SKM-1 (cell line): ENCODE measurements around the gene NOS1AP.

Experiments
- DNase-seq: peaks from one replicate; lab custom pipeline; 2025; ENCODE audit not compliant: unreplicated experiment; lab: John Stamatoyannopoulos, UW

NOS1AP gene

DNA sequence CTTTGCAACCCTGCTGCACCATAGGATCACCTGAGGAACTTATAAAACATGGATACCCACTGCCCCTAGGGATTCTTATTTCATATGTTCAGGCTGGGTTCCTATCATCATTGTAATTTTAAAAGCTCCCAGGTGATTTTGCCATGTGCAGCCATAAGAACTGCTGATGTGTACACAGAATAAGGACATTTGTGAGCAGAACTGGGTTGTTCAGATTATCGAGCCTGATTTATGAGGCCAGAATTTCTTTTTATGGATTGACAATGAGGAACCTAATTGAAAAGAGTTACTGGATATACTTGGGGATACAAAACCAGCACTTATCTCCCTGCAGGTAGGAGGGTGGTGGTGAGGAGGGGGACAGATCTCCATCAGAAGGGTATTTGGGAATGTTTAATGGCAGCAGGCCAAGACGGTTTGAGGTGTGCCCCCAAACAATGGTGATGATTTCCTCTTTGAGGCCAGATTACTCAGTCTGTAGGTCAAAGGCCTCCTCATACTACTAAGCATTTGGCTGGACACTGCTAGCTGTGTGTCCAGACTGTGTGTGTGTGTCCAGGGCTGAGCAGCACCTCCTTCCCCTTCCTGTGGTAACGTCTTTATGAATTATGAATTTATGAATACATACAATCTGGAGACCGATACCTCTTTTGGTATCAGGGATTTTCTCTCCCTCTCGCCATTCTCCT is 18.9 kb downstream of the NOS1AP start:
- DNase-seq = no peak

DNA sequence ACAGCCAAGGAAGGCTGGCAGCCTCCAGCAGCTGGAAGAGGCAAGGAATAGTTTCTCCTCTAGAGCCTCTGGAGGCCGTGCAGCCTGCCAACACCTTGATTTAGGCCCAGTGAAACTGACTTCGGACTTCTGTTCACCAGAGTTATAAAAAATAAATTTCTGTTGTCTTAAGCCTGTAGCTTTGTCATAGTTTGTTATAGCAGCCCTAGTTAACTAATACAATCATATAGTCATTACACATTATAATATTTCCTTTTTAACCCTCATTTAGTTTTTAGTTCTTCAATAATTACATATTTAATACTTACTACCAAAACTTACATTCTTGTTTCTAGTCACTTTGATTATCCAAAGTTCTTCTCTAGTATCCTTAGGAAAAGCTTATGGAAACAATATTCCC is 20.3 kb downstream of the NOS1AP start:
- no peak for DNase-seq

DNA sequence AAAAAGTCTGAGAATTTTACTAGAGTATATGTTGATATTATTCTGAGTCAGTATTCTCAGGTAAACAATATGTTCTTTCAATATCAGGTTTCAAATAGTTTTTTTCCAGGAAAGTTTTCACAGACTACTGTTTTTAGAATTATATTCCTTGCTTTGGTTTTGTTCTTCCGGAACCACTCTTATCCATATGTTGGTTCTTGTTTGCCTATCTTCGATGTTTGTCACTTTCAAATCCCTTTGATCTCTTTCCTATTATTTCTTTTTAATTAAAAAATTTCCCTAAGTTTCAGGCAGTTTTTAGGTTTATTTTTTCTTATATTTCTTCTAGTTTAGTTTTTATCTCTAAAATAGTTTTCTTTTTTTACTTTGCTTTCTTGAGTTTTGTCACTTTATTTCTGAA is 20.9 kb downstream of the NOS1AP start:
- DNase-seq = no peak

DNA sequence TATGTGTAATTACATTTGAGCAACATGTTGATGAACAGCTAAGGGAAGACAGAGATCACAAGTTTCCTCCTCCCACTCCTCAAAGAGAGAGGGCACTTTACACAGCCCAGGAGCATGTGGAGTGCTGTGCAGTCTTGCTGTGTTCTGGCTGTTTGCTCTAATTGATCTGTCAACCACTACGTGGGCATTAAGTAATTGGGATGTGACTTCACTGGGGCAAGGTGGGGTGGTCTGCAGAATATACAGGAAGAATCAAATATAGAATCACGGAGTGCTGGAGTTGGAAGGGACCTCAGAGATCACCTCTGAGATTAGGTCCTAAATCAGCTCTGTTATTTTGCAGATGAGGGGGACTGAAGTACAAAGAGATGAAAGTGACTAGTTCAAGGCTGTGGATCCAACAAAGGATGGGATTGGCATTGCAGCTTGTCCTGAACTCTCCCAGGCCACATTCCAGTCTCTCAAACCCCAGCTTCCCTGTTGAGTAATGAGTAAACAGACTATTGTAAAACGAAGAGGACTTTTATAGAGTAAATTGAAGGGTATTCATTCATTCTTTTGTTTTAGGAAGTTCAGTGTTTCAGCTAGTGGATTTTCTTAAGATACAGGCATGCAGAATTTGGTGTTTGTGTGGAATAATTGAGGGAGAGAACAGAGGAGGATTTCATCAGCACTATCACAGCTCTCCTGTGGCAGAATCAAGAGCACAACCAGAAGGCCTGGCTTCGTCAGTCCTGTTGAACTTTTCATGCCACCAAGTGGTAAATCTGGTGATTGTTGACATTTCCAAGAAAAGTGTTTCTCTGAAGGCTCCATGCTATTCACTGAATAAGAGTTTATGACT is 22.4 kb downstream of the NOS1AP start:
- DNase-seq = no peak

DNA sequence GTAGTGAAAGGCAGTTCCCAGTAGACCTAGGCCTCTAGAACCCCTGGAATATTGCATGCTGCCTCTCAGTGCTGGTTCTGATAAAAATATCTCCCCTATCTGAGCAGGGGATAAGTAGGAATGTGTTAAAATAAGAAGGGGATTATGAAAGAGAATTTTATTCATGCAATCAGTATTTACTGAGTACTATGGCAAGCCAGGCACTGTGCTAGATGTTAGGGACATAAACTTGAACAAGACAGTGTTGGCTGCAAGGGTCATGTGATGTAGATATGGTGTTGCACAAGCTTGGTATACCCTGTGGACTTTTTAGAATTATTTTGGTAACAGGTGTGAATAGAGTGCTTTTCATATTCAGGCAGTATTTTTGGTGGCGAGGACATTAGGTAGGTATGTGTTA is 23.6 kb downstream of the NOS1AP start:
- no peak for DNase-seq

DNA sequence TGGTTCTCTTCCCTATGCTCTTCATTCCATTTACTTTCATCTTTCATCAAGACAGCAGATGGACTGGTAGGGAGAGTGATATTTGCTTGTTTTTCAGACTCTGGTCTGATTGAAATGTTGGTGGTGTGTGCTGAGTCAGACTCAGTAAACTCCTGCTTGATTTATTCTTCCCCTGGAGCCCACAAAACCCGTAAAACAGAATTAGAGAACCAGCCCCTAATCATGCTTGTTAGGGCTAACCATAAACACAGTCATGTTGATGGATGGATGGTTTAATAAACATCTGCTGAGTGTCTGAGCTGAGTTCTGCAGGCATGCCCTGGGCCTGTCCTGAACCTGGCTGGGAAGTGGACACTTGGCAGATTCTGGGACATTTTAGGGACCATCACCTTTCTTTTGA is 24.8 kb downstream of the NOS1AP start:
- no peak for DNase-seq

DNA sequence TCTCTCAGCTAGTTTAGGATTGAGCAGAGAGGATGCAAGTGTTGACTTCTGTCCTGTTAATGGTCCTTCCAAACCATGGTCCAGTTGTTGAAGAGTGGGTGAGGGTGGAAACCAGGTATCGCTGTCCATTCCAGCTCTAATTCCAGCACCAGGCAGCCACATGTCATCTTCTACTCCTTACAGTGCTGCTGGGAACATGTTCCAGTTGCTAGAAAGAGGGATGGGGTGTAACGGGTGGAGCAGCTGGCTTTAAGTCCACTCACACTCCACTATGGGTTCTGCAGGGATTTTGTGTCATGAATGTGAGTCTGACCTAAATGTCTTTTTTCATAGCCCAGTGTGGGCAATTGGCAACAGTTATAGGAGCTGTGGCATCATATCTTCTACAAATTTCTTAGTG is 25.2 kb downstream of the NOS1AP start:
- no peak for DNase-seq

DNA sequence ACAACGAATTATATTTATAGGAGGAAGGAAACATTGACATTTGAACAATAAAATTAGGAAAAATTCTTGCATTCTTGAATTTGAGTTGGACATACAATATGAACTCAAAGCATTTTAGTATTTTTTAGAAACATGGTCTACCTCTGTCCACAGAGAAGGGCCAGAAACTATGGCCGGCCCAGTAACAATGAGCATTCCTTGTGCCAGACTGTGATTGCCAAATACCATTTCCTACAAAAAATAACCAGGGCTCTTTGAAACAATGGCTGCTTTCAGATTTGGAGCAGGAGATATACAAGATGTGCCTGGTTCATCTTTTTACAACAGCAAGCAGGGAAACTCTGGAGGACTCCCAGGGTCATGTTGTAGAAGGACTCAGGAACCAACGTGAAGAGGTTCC is 38.4 kb downstream of the NOS1AP start:
- DNase-seq = no peak

DNA sequence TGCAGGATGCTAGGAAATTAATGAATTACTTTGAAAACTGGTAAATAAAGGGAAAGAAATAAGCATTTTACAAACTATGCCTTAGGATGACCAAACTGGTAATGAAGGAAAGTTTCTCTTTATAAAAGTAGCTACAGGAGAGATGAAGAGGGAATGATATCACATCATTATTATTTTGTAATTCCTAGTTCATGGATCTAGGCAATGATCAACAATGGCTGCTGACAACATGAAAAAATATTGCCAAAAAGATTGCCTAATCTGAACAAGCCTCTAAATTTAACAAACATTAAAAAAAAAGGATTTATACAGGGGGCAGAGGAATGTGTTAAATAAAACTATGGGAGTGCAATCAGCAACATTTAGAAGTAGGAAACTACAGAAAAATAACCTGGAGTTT is 38.9 kb downstream of the NOS1AP start:
- no peak for DNase-seq

DNA sequence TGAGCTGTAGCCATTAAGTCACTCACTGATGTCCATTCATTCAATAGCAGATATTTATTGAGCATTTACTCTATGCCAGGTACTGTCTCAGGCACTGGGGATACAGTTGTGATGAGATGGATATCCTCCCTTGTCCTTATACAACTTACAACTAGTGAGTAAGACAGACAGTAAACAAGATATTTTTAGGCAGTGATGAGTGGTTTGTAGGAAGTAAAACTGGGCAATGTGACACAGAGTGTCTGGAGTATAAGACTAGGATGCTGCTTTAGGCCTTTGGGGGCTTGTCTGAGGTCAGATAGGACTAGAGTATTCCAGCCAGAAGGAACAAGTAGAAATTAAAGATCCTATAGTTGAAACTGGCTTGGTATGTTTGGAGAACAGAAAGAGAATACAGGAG is 41.4 kb downstream of the NOS1AP start:
- DNase-seq = no peak

DNA sequence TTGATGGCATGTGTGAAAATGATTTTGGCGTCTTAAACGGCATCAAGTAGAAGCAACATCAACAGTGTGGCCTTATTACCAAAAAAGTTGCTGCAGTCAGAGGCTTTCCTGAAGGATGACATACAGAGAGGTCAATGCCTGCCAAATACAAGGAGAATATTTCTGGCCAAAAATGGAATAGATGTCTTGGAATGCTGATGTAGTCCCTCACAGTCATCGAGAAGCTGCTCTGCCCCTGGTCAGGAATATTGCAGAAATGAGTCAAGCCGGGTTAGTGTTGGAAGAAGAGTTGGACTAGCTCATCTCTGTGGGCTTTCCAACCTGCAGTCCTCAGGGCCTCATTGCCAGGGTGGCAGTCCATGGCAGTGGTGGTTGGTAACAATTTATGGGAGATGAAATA is 42.1 kb downstream of the NOS1AP start:
- no peak for DNase-seq

DNA sequence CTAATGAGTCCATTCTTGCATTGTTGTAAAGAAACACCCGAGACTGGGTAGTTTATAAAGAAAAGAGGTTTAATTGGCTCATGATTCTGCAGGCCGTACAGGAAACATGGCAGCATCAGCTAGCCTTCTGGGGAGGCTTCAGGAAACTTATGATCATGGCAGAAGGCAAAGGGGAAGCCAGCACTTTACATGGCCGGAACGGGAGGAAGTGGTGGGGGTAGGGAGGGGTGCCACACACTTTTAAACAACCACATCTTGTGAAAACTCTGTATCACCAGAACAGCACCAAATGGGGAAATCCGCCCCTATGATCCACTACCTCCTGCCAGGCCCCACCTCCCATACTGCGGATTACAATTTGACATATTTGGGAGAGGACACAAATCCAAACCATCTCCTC is 43.9 kb downstream of the NOS1AP start:
- DNase-seq = no peak

DNA sequence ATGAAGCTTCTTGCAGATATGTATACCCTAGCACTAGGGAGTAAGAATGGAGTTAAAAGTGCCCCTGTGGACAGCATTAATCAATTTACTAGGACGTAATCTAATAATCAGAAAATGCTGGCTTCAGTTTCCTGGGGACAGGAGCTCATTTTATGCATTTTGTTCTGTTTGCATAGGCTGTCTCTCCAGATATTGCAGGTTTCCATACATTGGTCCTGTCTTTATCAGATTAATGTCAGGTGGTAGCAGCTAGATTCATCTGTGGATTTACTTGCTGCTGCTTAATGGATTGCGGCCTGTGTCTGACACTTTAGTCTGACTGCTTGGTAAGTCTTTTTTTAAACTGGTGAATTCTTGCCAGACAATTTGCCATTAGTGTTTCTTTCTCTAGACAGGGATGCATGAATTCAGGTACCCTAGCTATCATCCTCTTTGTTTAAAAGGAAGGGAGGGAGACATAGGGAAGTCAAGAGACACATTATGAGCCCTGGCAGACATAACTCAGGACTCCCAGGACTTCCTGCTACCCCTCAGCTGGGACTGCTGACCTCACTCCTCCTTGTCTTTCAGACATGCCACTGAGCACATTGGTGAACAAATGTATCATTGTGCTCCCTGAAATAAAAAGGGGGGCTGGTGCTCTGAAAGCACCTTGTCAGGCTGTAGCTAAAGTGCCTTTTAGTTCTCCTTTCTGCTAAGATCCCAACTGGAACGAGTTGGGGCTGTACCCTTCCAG is 47.7 kb downstream of the NOS1AP start:
- DNase-seq = no peak

DNA sequence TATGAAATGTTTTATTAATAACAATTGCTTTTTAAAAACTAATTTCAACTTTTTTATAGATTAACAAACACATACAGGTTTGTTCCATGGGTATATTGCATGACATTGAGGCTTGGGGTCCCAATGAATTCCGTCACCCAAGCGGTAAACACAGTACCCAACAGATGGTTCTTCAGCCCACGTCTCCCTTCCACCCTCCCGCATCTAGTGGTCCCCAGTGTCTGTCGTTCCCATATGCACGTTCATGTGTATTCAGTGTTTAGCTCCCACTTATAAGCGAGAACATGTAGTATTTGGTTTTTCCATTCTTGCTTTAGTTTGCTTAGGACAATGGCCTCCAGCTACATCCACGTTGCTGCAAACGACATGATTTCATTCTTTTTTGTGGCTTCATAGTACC is 48.6 kb downstream of the NOS1AP start:
- no peak for DNase-seq

DNA sequence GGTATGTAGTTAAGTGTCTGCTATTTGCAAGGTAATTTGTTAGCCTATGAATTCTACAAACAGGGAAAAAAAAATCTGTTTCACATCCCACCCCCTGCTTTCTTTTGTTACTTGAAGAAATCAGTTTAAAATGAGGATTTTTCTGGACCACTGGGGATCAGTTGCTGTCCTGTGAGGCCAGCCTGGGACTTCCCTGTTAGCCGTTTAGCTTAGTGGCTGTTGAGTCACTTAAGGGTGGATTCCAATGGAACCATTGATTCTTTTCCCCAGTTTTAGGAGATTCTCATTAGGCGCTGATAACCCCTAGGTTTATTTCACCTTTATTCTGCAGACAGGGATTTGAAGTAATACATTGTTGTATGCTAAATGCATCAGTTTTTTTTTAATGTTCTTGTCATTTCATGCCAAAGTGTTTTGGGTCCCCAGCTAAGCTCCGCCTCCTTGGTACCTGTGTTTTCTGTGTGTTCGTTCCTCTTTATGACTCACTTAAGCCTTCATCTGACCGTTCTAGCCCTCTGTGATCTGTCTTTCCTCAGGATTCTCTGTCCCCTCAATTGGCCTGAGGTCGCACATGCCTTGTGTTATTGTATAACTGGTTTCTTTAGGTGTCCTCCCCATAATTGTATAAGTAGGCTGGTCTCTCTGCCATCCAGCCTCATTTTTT is 59.3 kb downstream of the NOS1AP start:
- DNase-seq = no peak

DNA sequence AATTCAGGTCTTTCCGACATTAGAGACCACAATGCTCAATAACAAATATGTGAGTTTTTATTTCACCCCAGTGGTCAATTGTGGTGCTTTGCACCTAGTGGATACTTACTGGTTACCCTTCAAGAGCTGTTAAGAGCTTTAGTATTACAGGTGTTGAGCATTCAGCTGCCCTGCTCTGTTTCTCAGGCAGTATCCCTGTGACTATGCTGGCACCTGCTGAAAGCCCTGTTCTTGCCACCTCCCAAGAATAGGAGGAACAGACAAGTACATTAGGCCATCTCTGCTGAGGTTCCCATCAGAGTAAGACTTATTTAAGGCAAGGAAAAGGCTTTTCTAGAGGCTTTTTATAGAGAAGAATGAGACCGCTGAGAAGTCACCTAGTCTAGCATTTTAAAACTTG is 60.8 kb downstream of the NOS1AP start:
- DNase-seq = no peak

DNA sequence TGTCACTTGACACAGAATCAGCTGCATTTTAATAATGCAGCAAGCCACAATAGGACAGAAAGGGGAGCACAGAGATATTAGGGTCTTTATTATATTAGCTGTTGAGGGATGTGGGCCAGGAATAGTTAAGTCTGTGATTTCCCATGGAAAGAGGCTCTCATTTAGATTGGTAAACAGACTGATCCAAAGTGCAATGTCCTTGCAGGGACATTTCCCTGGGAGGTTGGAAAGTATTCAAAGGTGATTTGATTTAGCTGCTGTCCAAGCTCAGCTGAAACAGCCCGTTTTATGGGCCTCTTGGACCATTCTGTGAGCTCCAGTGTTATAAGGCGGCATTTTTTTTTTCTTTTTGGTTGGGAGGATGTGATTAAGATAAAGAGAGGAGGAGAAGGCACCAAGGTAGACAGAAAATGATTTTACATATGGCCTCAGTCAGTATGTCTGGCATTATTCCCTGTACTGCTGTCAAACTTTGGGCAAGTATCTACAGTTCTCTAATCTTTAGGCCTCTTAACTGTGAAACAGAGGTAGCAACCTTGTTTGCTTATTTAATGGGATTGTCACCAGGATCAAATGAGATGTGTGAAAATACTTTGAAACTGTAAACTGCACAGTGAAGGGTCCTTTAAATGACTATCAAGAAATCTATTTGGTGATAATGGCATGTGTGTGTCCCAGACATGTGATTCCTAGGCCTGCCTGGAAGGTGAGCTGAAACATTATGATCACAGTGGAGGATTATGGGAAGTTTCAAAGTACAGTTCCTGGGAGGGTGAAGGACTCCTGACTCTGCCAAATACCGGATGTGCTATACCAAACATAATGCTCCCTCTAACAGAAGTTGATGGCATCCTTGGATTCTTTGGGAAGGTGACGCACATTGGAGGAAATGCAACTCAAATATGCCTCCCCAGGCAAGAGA is 62.2 kb downstream of the NOS1AP start:
- DNase-seq = no peak

DNA sequence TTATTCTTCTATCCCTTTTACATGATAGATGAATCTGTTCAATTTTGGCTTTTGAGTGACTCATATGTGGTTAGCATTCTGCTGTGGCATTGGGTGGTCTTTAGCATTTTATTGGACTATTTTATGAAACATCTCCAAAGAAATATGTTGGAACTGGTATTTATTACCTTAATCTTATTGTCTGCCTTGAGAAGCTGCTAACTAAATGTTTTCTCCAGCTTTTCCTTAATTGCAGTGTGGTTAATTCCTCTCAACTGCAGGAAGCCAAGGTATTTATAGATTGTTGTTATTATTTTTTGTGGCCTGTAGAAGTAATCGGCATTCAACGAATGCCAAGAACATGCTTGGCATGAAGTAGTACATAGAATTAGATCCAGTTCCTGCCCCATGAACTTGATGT is 64.1 kb downstream of the NOS1AP start:
- no peak for DNase-seq

DNA sequence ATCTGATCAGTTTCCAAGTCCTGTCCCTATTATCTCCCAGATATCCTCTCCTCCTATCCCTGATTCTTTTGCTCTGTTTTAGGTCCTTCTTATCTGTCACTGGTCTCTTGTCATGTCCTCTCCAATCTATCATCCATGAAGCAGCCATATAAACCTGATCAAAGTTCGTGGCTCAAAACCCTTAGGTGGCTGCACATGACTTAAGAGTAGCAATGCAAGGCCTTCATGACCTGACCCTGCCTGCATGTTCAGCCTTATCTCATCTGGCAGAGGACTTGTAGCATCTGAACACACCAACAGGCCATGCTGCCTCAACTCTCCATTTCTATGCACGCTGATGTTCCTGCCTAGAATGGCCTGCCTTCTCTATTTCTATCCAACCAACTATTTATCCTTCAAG is 65.2 kb downstream of the NOS1AP start:
- DNase-seq = no peak

DNA sequence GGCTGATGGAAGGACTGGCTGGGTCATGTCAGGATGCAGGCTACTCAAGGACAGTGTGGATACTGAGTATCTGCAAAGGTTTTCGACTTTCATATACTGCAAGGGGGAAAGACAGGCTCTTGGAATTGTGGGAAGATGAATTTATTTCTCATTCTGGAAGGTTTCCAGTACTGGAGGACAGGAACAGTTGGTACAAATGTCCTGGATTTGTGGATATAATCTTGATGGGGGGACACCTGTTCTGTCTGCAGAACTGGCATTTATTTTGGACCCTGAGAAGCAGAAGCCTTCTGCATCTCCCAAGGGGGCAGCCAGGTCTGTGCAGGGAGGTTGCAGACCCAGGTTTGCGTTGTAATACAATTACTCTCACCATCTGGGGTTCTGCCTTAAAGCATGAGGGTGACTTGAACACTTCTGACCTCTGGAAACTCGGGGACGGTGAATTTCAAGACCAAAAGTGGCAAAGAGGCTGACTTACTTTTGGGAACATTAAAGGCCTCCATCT is 65.8 kb downstream of the NOS1AP start:
- DNase-seq = no peak
